ENCODE measurements around the gene PCDH9. TPM values are rescaled to one million over a fixed set of nuclear protein-coding genes. Genes with fewer than 3 reads are reported as not detected.

The PCDH9 gene
- total and polyA plus RNA-seq, 10 of the 15 experiments (the other 5 are each of a cell fraction or from before 2014, with no cell fraction given) = 0.02 to 2.3 (median 0.05) TPM; not detected in 1

DNA sequence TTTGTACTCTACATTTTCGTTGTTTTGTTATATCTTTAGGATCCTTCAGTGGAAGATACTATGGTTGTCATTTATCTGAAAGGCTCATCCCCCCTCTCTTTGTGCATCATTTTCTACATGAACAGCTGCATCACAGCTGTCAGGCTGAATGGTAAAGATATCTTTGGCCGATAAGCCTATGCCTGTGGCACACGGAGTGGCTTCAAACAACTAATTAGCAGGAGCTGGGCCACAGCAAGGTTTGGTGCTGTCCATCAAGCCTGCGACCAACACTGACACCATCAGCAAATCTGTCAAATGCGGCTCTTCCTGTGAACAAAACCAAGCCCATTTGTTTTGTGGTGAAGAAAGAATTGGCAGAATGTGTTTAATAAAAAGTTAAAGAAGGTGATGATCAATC, 334.4 kb downstream of the PCDH9 start:
- ATAC-seq = no peak
- Histone ChIP-seq H2AFZ (ENCODE audit: control insufficient read depth, low read depth, low read length) (no peak overlapping the region), H3K9me3 (replicated peaks; ENCODE audit: control insufficient read depth, insufficient read depth, low read length) (no peaks in the 10 kb centered on the region), H4K20me1 (ENCODE audit: control insufficient read depth, insufficient read depth) (no peaks in the 10 kb centered on the region), H3K4me1 (ENCODE audit: control insufficient read depth, insufficient read depth, low read length) (no peaks in the 10 kb centered on the region), H3K4me3 (no peak overlapping the region), H3K4me2 (ENCODE audit: control insufficient read depth, insufficient read depth) (no peak overlapping the region), H3K79me2 (ENCODE audit: control insufficient read depth, insufficient read depth, low read length) (no peaks in the 10 kb centered on the region), H3K27me3 (replicated peaks in 1 of 2; ENCODE audit: control insufficient read depth in 2 of 2, insufficient read depth in 2 of 2, low read length in 1 of 2) (no peaks in the 10 kb centered on the region), H3K36me3 (ENCODE audit: control insufficient read depth in 2 of 2, insufficient read depth in 2 of 2, low read length in 1 of 2) (no peaks in the 10 kb centered on the region), H3K9ac (ENCODE audit: control insufficient read depth, insufficient read depth, low read length) (no peak overlapping the region), H3K27ac (ENCODE audit: control insufficient read depth, insufficient read depth) (no peak overlapping the region)
- WGBS (ENCODE audit: insufficient coverage, insufficient replicate concordance, low lambda C conversion rate, missing lambda C conversion rate) = 13% methylated on average over 5 of the region's 5 CpGs
- ChIA-PET SMC1A (ENCODE audit: uncharacterized antibody, unreplicated experiment) (no interaction called here), POLR2A (no interaction called here), RAD21 (ENCODE audit: unreplicated experiment) (no interaction called here), CTCF (no interaction called here)
- TF ChIP-seq SUPT20H (IDR thresholded peaks at IDR 0.05; ENCODE audit: borderline replicate concordance, control insufficient read depth, low read depth, low read length) = no peak
- no peak for TF ChIP-seq BRCA1 (IDR thresholded peaks at IDR 0.05; ENCODE audit: low read depth, low read length)
- TF ChIP-seq, protein P1, sequence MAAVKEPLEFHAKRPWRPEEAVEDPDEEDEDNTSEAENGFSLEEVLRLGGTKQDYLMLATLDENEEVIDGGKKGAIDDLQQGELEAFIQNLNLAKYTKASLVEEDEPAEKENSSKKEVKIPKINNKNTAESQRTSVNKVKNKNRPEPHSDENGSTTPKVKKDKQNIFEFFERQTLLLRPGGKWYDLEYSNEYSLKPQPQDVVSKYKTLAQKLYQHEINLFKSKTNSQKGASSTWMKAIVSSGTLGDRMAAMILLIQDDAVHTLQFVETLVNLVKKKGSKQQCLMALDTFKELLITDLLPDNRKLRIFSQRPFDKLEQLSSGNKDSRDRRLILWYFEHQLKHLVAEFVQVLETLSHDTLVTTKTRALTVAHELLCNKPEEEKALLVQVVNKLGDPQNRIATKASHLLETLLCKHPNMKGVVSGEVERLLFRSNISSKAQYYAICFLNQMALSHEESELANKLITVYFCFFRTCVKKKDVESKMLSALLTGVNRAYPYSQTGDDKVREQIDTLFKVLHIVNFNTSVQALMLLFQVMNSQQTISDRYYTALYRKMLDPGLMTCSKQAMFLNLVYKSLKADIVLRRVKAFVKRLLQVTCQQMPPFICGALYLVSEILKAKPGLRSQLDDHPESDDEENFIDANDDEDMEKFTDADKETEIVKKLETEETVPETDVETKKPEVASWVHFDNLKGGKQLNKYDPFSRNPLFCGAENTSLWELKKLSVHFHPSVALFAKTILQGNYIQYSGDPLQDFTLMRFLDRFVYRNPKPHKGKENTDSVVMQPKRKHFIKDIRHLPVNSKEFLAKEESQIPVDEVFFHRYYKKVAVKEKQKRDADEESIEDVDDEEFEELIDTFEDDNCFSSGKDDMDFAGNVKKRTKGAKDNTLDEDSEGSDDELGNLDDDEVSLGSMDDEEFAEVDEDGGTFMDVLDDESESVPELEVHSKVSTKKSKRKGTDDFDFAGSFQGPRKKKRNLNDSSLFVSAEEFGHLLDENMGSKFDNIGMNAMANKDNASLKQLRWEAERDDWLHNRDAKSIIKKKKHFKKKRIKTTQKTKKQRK (IDR thresholded peaks at IDR 0.05; ENCODE audit: low read depth, low read length) = no peak
- no peak for TF ChIP-seq SIN3A (IDR thresholded peaks at IDR 0.05; ENCODE audit: low read depth, low read length)
- no peak for TF ChIP-seq CEBPB (IDR thresholded peaks at IDR 0.05; ENCODE audit: borderline replicate concordance in 1 of 2, low read depth in 2 of 2, low read length in 2 of 2)
- TF ChIP-seq, protein P2, sequence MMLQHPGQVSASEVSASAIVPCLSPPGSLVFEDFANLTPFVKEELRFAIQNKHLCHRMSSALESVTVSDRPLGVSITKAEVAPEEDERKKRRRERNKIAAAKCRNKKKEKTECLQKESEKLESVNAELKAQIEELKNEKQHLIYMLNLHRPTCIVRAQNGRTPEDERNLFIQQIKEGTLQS (IDR thresholded peaks at IDR 0.05; ENCODE audit: borderline replicate concordance, extremely low read depth, low read depth, low read length) = no peak
- TF ChIP-seq RBBP5 (conservative IDR thresholded peaks at IDR 0.05) = no peak
- TF ChIP-seq CHD1 (IDR thresholded peaks at IDR 0.05; ENCODE audit: low read depth, low read length) = no peak
- TF ChIP-seq GABPA (IDR thresholded peaks at IDR 0.05; ENCODE audit: low read depth) = no peak
- no peak for TF ChIP-seq EP300 (IDR thresholded peaks at IDR 0.05; ENCODE audit: borderline replicate concordance in 1 of 2, control insufficient read depth in 1 of 2, low read depth in 2 of 2, low read length in 2 of 2)
- no peak for TF ChIP-seq CBFB (IDR thresholded peaks at IDR 0.05; ENCODE audit: low read depth)
- TF ChIP-seq EGR1 (IDR thresholded peaks at IDR 0.05; ENCODE audit: borderline replicate concordance in 1 of 2, low read depth in 2 of 2, low read length in 2 of 2) = no peak
- no peak for TF ChIP-seq NFIC (IDR thresholded peaks at IDR 0.05; ENCODE audit: low read depth, low read length)
- TF ChIP-seq TCF3 (IDR thresholded peaks at IDR 0.05; ENCODE audit: borderline replicate concordance, insufficient read depth, low read depth, low read length) = no peak
- intact Hi-C loops (cut with micrococcal nuclease; ENCODE audit: unreplicated experiment) = no loop called here
- FAIRE-seq = no peak
- DNase-seq (ENCODE audit: low read depth, low spot score) = no peak
- no TSS peak for BruUV-seq (replicated peaks)
- in situ Hi-C loops (cut with MboI) = no loop called here
